IMR-90 (cell line): ENCODE results near the gene ELF5. TPM values are rescaled to one million over a fixed set of nuclear protein-coding genes. Genes with fewer than 3 reads are reported as not detected.

Source experiments
- ATAC-seq: fragments of 200-7000 bp; cut with Tn5 transposase; 2 replicates; pipeline ENCODE4 v1.9.1; 2020; ENCODE audit warnings: low read depth, mild to moderate bottlenecking, moderate library complexity
- BruUV-seq: library from RNA; stranded (reverse); fragments of 400-500 nt; replicated peaks from 2 replicates; lab custom pipeline; 2021; lab: Mats Ljungman, UMichigan
- CTCF ChIA-PET: fragments of 300-600 bp; formaldehyde crosslinking; extraction: SDS; loops from one replicate; lab custom pipeline; 2021; ENCODE audit warnings: antibody characterized with exemption; lab: Yijun Ruan, JAX
- POLR2A ChIA-PET: fragments of 300-600 bp; sonication (Branson Sonifier 250); formaldehyde crosslinking; loops from one replicate; lab custom pipeline; 2022; ENCODE audit warnings: antibody characterized with exemption; ENCODE audit not compliant: unreplicated experiment; lab: Charles Lee
- DNase-seq: peaks from one replicate; pipeline ENCODE4 v3.0.0; 2013
- H2AFZ ChIP-seq: replicated peaks from 2 replicates; pipeline ENCODE3; 2013; ENCODE audit warnings: low read length, mild to moderate bottlenecking; ENCODE audit not compliant: poor library complexity
- H2AK5ac ChIP-seq: 2 replicates; pipeline ENCODE4 v1.6.1; 2013; ENCODE audit warnings: low read depth, low read length, inconsistent platforms
- H2AK9ac ChIP-seq: replicated peaks from 2 replicates; pipeline ENCODE3; 2013; ENCODE audit warnings: mild to moderate bottlenecking, low read depth, low read length, moderate library complexity; ENCODE audit not compliant: poor library complexity
- H2BK120ac ChIP-seq: 2 replicates; pipeline ENCODE4 v1.6.1; 2013; ENCODE audit warnings: low read depth, low read length, inconsistent platforms
- H2BK15ac ChIP-seq: 3 replicates; pipeline ENCODE4 v1.6.1; 2013; ENCODE audit warnings: low read depth, low read length, inconsistent platforms
- H2BK20ac ChIP-seq: 2 replicates; pipeline ENCODE4 v1.6.1; 2013; ENCODE audit warnings: low read depth, mild to moderate bottlenecking, inconsistent platforms, low read length, moderate library complexity
- H2BK5ac ChIP-seq: 2 replicates; pipeline ENCODE4 v1.6.1; 2013; ENCODE audit warnings: mild to moderate bottlenecking, low read depth, low read length, inconsistent platforms; ENCODE audit not compliant: poor library complexity, severe bottlenecking
- H3K14ac ChIP-seq: replicated peaks from 2 replicates; pipeline ENCODE4 v1.6.1; 2013; ENCODE audit warnings: low read depth, low read length, inconsistent platforms
- H3K18ac ChIP-seq: 2 replicates; pipeline ENCODE4 v1.6.1; 2013; ENCODE audit warnings: low read depth, low read length, control low read depth
- H3K23ac ChIP-seq: 2 replicates; pipeline ENCODE4 v1.6.1; 2013; ENCODE audit warnings: low read depth, low read length, inconsistent platforms
- H3K27ac ChIP-seq: 2 replicates; pipeline ENCODE4 v1.5.1; 2013; ENCODE audit warnings: mild to moderate bottlenecking, control low read depth, low read length; ENCODE audit not compliant: insufficient read depth
- H3K27me3 ChIP-seq: 2 replicates; pipeline ENCODE4 v1.6.1; 2013; ENCODE audit warnings: low read length; ENCODE audit not compliant: control insufficient read depth, insufficient read depth
- H3K36me3 ChIP-seq: 2 replicates; pipeline ENCODE4 v1.6.1; 2013; ENCODE audit warnings: low read length, mixed read lengths; ENCODE audit not compliant: control insufficient read depth, insufficient read depth
- H3K4ac ChIP-seq: 2 replicates; pipeline ENCODE4 v1.6.1; 2013; ENCODE audit warnings: low read depth, low read length, inconsistent platforms
- H3K4me1 ChIP-seq: 2 replicates; pipeline ENCODE4 v1.6.1; 2013; ENCODE audit warnings: low read length, mixed read lengths; ENCODE audit not compliant: control insufficient read depth, insufficient read depth
- H3K4me2 ChIP-seq: 2 replicates; pipeline ENCODE4 v1.6.1; 2013; ENCODE audit warnings: low read depth, mild to moderate bottlenecking, control low read depth, low read length, moderate library complexity
- H3K4me3 ChIP-seq: 2 replicates; pipeline ENCODE4 v1.5.1; 2013; ENCODE audit warnings: low read depth, mild to moderate bottlenecking, control low read depth, low read length, moderate library complexity; ENCODE audit not compliant: insufficient read depth
- H3K56ac ChIP-seq: 2 replicates; pipeline ENCODE4 v1.6.1; 2013; ENCODE audit warnings: low read length, inconsistent platforms; ENCODE audit not compliant: insufficient read depth; ENCODE audit errors: extremely low read depth
- H3K79me1 ChIP-seq, 2 experiments: 2 replicates each; pipeline ENCODE4 v1.6.1; 2013; ENCODE audit warnings: low read length in 2 of 2, inconsistent platforms in 1 of 2, low read depth in 1 of 2
- H3K9ac ChIP-seq: 2 replicates; pipeline ENCODE4 v1.6.1; 2013; ENCODE audit warnings: low read depth, low read length, control low read depth
- H3K9me1 ChIP-seq: 2 replicates; pipeline ENCODE4 v1.6.1; 2013; ENCODE audit warnings: low read length, inconsistent platforms; ENCODE audit not compliant: insufficient read depth
- H3K9me3 ChIP-seq: 2 replicates; pipeline ENCODE4 v1.6.1; 2013; ENCODE audit warnings: low read length; ENCODE audit not compliant: control insufficient read depth, insufficient read depth
- H4K20me1 ChIP-seq: 2 replicates; pipeline ENCODE4 v1.6.1; 2013; ENCODE audit warnings: low read length, inconsistent platforms; ENCODE audit not compliant: insufficient read depth
- H4K5ac ChIP-seq: 2 replicates; pipeline ENCODE4 v1.6.1; 2013; ENCODE audit warnings: mild to moderate bottlenecking, low read depth, low read length, control low read depth
- H4K8ac ChIP-seq, 2 experiments: 2 replicates each; pipeline ENCODE4 v1.6.1; 2013; ENCODE audit warnings: low read depth in 2 of 2, low read length in 2 of 2, control low read depth in 1 of 2, inconsistent platforms in 1 of 2
- H4K91ac ChIP-seq: 2 replicates; pipeline ENCODE4 v1.6.1; 2013; ENCODE audit warnings: low read depth, low read length, inconsistent platforms; ENCODE audit not compliant: insufficient read depth
- BHLHE40 ChIP-seq: fragments of 150-350 bp; IDR thresholded peaks from 2 replicates; pipeline ENCODE4 v1.6.1; 2016; ENCODE audit warnings: mild to moderate bottlenecking, low read depth, low read length
- CHD1 ChIP-seq: IDR thresholded peaks from 2 replicates; pipeline ENCODE4 v1.6.1; 2012; ENCODE audit warnings: low read depth, low read length, improper control_type of control experiment
- MAFK ChIP-seq: IDR thresholded peaks from 2 replicates; pipeline ENCODE4 v1.6.1; 2012; ENCODE audit warnings: low read depth, low read length, improper control_type of control experiment
- MAZ ChIP-seq: IDR thresholded peaks from 2 replicates; pipeline ENCODE4 v1.6.1; 2012; ENCODE audit warnings: low read depth, mild to moderate bottlenecking, low read length, improper control_type of control experiment, moderate library complexity, borderline replicate concordance
- NFE2L2 ChIP-seq: fragments of 150-350 bp; IDR thresholded peaks from 2 replicates; pipeline ENCODE4 v1.6.1; 2016; ENCODE audit warnings: low read depth, mild to moderate bottlenecking, low read length
- RAD21 ChIP-seq: IDR thresholded peaks from 2 replicates; pipeline ENCODE4 v1.6.1; 2012; ENCODE audit warnings: low read length, improper control_type of control experiment
- USF2 ChIP-seq: fragments of 150-350 bp; IDR thresholded peaks from 2 replicates; pipeline ENCODE4 v1.6.1; 2017; ENCODE audit warnings: mild to moderate bottlenecking, antibody characterized with exemption, low read length, low read depth
- WGBS, 2 experiments: methylation state at CpG; one replicate each; pipeline versions ENCODE4 v1.1.5 to v1.1.7; 2013; ENCODE audit warnings: missing lambda C conversion rate in 2 of 2; ENCODE audit not compliant: insufficient read length in 1 of 2; ENCODE audit errors: extremely low coverage in 2 of 2; 5-methylcytosine and 5-hydroxymethylcytosine counted together
- dilution Hi-C: fragments of 300-500 bp; cut with HindIII; formaldehyde crosslinking; loops from one replicate; pipeline ENCODE4 v1.14.3; 2018; ENCODE audit warnings: low sequenced_read_pairs; ENCODE audit not compliant: unreplicated experiment
- in situ Hi-C: fragments of 300-500 bp; cut with MboI; formaldehyde crosslinking; loops from 3 replicates; pipeline ENCODE4 v1.14.3; 2019; ENCODE audit warnings: low sequenced_read_pairs, inconsistent platforms, mixed read lengths
- intact Hi-C: fragments of 100-400 bp; cut with micrococcal nuclease; formaldehyde crosslinking; loops from 2 replicates; pipeline ENCODE4 v1.10.0; 2022
- polyA plus RNA-seq, 3 experiments: library from polyadenylated mRNA; depleted of rRNA; stranded (reverse); fragments of >200 nt; gene quantifications; 2 replicates each; pipeline ENCODE4 v1.2.3, GENCODE V29; 2012; ENCODE audit warnings: low replicate concordance in 1 of 3
- total RNA-seq: library from RNA; depleted of rRNA; stranded (reverse); fragments of >200 nt; gene quantifications from 2 replicates; pipeline ENCODE4 v1.2.3, GENCODE V29; 2012

The ELF5 gene
- total and polyA plus RNA-seq, 2 of the 4 experiments (the other 2 are of a cell fraction), result not detected

DNA sequence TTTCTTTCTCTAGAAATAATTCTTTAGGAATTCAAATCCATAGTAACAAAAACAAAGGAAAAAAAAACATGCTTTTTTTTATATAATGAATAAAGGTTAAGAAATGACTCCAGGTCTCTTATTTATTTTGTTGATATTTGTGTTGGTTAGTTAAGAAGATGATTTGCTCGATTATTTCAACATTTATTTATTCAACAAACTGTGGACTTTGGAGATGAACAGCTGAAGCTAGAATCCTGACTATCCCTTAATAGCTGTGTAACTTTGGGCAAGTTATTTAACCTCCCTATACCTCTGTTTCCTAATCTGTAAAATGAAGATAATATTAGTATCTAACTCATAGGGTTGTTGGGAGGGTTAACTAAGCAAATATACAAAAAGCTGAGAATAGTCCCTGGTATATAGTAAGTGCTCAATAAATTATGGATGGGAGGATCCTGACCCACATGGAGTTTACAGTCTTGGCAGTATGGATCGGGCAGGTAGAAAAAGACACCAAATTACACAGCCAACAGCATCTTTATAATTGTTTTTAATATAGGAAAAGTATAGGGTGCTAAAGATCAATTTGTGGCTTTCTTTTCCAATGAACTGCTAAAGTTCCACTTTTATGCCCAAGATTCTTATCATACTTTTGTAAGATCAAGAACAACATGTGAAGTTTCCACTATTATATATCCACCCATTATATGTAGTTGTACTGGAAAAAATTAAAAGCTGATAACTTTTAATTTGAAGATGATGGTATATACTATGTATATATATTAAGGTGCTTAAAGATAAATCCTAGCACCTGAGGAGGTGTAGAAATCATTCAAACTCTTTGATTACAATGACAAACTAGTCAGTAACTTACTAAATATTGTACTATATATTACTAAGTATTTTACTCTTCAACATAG, 76.1 kb downstream of the ELF5 start:
- no peak overlapping the region for H3K23ac ChIP-seq
- no peak overlapping the region for H3K4ac ChIP-seq
- H3K56ac ChIP-seq, result no peak overlapping the region
- H3K9me1 ChIP-seq, result peaks cover 6% of the 10 kb centered on the region; the same call in 1 of the 2 replicates
- H3K14ac ChIP-seq, result no peak overlapping the region
- no peak overlapping the region for H2BK15ac ChIP-seq
- no peaks in the 10 kb centered on the region; the same call in 1 of the 2 replicates for H3K4me1 ChIP-seq
- no peak overlapping the region for H4K5ac ChIP-seq
- POLR2A ChIA-PET, result no interaction called here
- no peak overlapping the region for H3K9ac ChIP-seq
- H2BK5ac ChIP-seq, result no peak overlapping the region
- no peak overlapping the region for H2BK20ac ChIP-seq
- in situ Hi-C loops (no loop called here), intact Hi-C loops (no loop called here), dilution Hi-C loops (no loop called here)
- H3K9me3 ChIP-seq, result no peaks in the 10 kb centered on the region
- H3K27me3 ChIP-seq, result no peaks in the 10 kb centered on the region
- DNase-seq (no peak), ATAC-seq (no peak)
- peak overlapping the region; percentile 72 for H3K4me2 ChIP-seq
- H2AK5ac ChIP-seq, result no peak overlapping the region
- H2AFZ ChIP-seq, result no peak overlapping the region
- no peak overlapping the region for H2AK9ac ChIP-seq
- peaks cover 10% of the 10 kb centered on the region; the same call in 1 of the 2 replicates for H4K20me1 ChIP-seq
- TF ChIP-seq BHLHE40 (no peak), MAFK (no peak), USF2 (no peak), NFE2L2 (no peak), MAZ (no peak), RAD21 (no peak), CHD1 (no peak)
- H3K27ac ChIP-seq, result no peak overlapping the region
- H3K18ac ChIP-seq, result no peak overlapping the region
- H3K4me3 ChIP-seq, result no peak overlapping the region
- H3K36me3 ChIP-seq, result no peaks in the 10 kb centered on the region
- peaks cover 8 to 27% of the 10 kb centered on the region in 2 experiments; a peak in 3 of 4 replicates for H3K79me1 ChIP-seq
- BruUV-seq, result no TSS peak
- H4K8ac ChIP-seq, result no peak overlapping the region
- no peak overlapping the region for H4K91ac ChIP-seq
- no peak overlapping the region for H2BK120ac ChIP-seq
- no CpG with 5 or more reads among the region's 2 CpGs for whole genome bisulfite sequencing, 2 experiments
- CTCF ChIA-PET, result interaction anchor here (0.6 to 0.8 kb wide), 2 partner anchors 29 to 64 kb away, joined by 3 to 4 read pairs; no protein-coding TSS in a partner anchor
